A673 (cell line): ENCODE measurements around the gene SLC25A26.

ENCODE experiments used
- EZH2 ChIP-seq: fragments of 200-600 bp; sonication (generic); IDR thresholded peaks from 2 replicates; pipeline ENCODE4 v1.6.1; 2017; ENCODE audit warnings: borderline replicate concordance, low read depth, mild to moderate bottlenecking, mixed read lengths, antibody characterized with exemption, low read length; ENCODE audit not compliant: poor library complexity, severe bottlenecking
- TF ChIP-seq, protein P1 (sequence below): fragments of 300-800, 200-600 bp; sonication (generic); conservative IDR thresholded peaks from 2 replicates; pipeline ENCODE4 v1.5.1; 2017; ENCODE audit warnings: low read depth, mild to moderate bottlenecking, antibody characterized with exemption, low read length, moderate library complexity, mixed read lengths

- TF ChIP-seq EZH2: no peak
- TF ChIP-seq, protein P1, sequence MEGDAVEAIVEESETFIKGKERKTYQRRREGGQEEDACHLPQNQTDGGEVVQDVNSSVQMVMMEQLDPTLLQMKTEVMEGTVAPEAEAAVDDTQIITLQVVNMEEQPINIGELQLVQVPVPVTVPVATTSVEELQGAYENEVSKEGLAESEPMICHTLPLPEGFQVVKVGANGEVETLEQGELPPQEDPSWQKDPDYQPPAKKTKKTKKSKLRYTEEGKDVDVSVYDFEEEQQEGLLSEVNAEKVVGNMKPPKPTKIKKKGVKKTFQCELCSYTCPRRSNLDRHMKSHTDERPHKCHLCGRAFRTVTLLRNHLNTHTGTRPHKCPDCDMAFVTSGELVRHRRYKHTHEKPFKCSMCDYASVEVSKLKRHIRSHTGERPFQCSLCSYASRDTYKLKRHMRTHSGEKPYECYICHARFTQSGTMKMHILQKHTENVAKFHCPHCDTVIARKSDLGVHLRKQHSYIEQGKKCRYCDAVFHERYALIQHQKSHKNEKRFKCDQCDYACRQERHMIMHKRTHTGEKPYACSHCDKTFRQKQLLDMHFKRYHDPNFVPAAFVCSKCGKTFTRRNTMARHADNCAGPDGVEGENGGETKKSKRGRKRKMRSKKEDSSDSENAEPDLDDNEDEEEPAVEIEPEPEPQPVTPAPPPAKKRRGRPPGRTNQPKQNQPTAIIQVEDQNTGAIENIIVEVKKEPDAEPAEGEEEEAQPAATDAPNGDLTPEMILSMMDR: no peak
These were observed 38.6 kb upstream of the SLC25A26 start for GRCh38 chr3:66182246-66182645.
